K562 treated with DMSO at 1 percent for 12 hours (cell line): ENCODE results near the gene SEC11C. TPM values are rescaled to one million over a fixed set of nuclear protein-coding genes. Genes with fewer than 3 reads are reported as not detected.

Experiments
- total RNA-seq: library from RNA; unstranded; fragments of 300-600 nt; gene quantifications from 2 replicates; pipeline ENCODE4 v1.2.3, GENCODE V29; 2022; ENCODE audit not compliant: insufficient read depth

Gene SEC11C
- total RNA-seq, result 18.9 and 24.5 TPM in 2 replicates

GRCh38 chr18:59139615-59140301, at the start of gene SEC11C:
TSS of gene SEC11C (plus strand) at chr18:59139884. CDS start at chr18:59139949, 65 bp downstream.

Other genes with a start within 250 kb of the SEC11C start
- not detected in 2 replicates for gene GRP, start 80.3 kb downstream of the SEC11C start, total RNA-seq
- 0.27 TPM in 1 of 2 replicates, not detected in the other for gene RAX, start 133.6 kb downstream of the SEC11C start, total RNA-seq
- not detected in 2 replicates for gene CPLX4, start 178.8 kb downstream of the SEC11C start, total RNA-seq
- gene LMAN1, start 219.4 kb downstream of the SEC11C start, total RNA-seq, result 11.3 and 40.9 TPM in 2 replicates